Measurements from ENCODE around the gene NDEL1. TPM values are rescaled to one million over a fixed set of nuclear protein-coding genes. Genes with fewer than 3 reads are reported as not detected.

NDEL1 gene
- total and polyA plus RNA-seq, 8 donors: 14.4 to 28.8 (median 21.0) TPM

DNA sequence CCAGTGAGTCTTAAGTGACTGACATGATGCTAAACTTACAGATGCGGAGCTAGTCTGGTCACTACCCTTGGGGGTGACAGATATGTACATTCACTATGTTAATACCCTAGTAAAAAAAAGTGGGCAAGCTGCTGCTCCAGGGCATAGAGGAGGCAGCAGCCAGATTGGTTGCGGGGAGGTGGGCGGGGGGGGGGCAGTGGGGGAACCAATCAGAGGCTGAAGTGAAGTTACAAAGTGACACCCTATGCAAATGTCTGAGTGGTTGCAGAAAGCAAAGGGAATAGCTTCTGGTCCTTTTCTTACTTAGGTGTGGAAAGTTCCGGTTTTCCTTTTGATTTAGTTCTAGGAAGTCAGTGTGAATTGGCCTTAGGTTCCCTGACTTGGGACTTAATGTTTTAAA, 12.1 kb downstream of the NDEL1 start:
- H3K27me3 ChIP-seq: no peaks in the 10 kb centered on the region
- no peaks in the 10 kb centered on the region for H3K9me3 ChIP-seq
- H3K27ac ChIP-seq: no peak overlapping the region
- intact Hi-C loops (cut with DNase I): loop anchor here in 1 of 3 donors (10.0 kb wide), 1 partner anchor 57 kb away; no protein-coding TSS in a partner anchor
- DNase-seq: no peak
- no peak overlapping the region for H3K4me3 ChIP-seq
- WGBS, 2 donors: 94 to 97% methylated on average over 4 of the region's 4 CpGs
- no peak for TF ChIP-seq CTCF (IDR thresholded peaks at IDR 0.05)
- FAIRE-seq: no peak
- no peaks in the 10 kb centered on the region for H3K4me1 ChIP-seq
- peaks cover 0 to 55% (median 10%) of the 10 kb centered on the region in 3 donors for H3K36me3 ChIP-seq
- no peak for ATAC-seq

- no peak overlapping the region for H3K27ac ChIP-seq
- WGBS, 2 donors: 74 to 75% methylated on average over 3 of the region's 3 CpGs
- TF ChIP-seq CTCF (IDR thresholded peaks at IDR 0.05): no peak
- FAIRE-seq: no peak
- H3K27me3 ChIP-seq: no peaks in the 10 kb centered on the region
- no peaks in the 10 kb centered on the region for H3K4me1 ChIP-seq
- H3K36me3 ChIP-seq: peaks cover 0 to 55% (median 13%) of the 10 kb centered on the region in 3 donors
- no peaks in the 10 kb centered on the region for H3K9me3 ChIP-seq
- no peak overlapping the region for H3K4me3 ChIP-seq
- no peak for DNase-seq
- no peak for ATAC-seq
- intact Hi-C loops (cut with DNase I): loop anchor here in 1 of 3 donors (10.0 kb wide), 1 partner anchor 56 kb away; no protein-coding TSS in a partner anchor
These were observed 12.6 kb downstream of the NDEL1 start for GRCh38 chr17:8448310-8448709.

DNA sequence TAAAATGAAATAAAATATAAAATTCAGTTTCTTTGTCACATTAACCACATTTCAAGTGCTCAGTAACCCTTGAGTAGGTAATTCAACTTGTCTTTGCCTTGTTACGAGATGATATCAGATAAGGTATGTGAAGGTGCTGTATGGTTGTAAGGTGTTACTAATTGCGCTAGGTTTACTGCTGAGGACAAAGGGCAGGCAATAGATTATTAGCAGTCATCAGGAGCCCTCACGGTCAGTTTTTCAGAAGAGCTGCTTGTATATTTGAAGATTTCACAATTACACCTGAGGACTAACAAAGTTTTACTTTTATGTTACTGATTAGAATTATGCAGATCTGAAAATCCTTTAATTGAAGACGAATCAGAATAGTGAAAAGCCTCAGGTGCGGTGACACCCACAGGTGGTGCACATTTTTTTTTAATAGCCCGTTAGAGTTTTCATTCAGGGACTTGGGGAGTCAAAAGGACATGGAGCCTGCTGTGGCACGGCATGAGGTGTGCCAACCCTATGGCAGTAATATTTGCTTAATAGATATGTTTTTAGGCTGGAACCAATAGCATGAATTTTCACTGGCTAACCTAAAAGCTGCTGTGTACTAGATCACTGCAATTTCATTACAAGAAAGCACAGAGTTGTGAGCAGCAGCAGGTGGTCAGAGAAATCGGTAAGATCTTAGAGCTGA, 16.4 kb downstream of the NDEL1 start:
- WGBS, 2 donors: 94% methylated on average over 8 of the region's 8 CpGs
- no peak for DNase-seq
- intact Hi-C loops (cut with DNase I): no loop called here
- ATAC-seq: no peak
- no peak for FAIRE-seq
- Histone ChIP-seq H3K27me3 (no peaks in the 10 kb centered on the region), H3K4me3 (no peak overlapping the region), H3K36me3 (peaks cover 0 to 58% (median 24%) of the 10 kb centered on the region in 3 donors), H3K9me3 (no peaks in the 10 kb centered on the region), H3K27ac (no peak overlapping the region), H3K4me1 (no peaks in the 10 kb centered on the region)
- no peak for TF ChIP-seq CTCF (IDR thresholded peaks at IDR 0.05)

- Histone ChIP-seq H3K4me3 (no peak overlapping the region), H3K27ac (no peak overlapping the region), H3K27me3 (no peaks in the 10 kb centered on the region), H3K9me3 (no peaks in the 10 kb centered on the region), H3K36me3 (peaks cover 0 to 56% (median 24%) of the 10 kb centered on the region in 3 donors), H3K4me1 (no peaks in the 10 kb centered on the region)
- TF ChIP-seq CTCF (IDR thresholded peaks at IDR 0.05): no peak
- intact Hi-C loops (cut with DNase I): no loop called here
- 75 to 80% methylated on average over 3 of the region's 3 CpGs for WGBS, 2 donors
- no peak for DNase-seq
- no peak for FAIRE-seq
- ATAC-seq: no peak
These were observed 17.6 kb downstream of the NDEL1 start for GRCh38 chr17:8453326-8453725.

GRCh38 chr17:8455665-8456209, 20.1 kb downstream of the NDEL1 start:
- no peaks in the 10 kb centered on the region for H3K27me3 ChIP-seq
- H3K9me3 ChIP-seq: no peaks in the 10 kb centered on the region
- DNase-seq: no peak
- TF ChIP-seq CTCF (IDR thresholded peaks at IDR 0.05): no peak
- no peaks in the 10 kb centered on the region for H3K4me1 ChIP-seq
- 61 to 74% methylated on average over 2 of the region's 2 CpGs for WGBS, 2 donors
- no peak overlapping the region for H3K27ac ChIP-seq
- H3K4me3 ChIP-seq: no peak overlapping the region
- no peak for FAIRE-seq
- peaks cover 0 to 49% (median 21%) of the 10 kb centered on the region in 3 donors for H3K36me3 ChIP-seq
- intact Hi-C loops (cut with DNase I): no loop called here
- ATAC-seq: no peak

Data from pancreas (tissue), 10 donors.